HG02623 (cell line): ENCODE data around the gene HLA-DQB1.
A peak's percentile ranks its signal among the peaks of the same experiment; 100 is the strongest.
"Not testable (repeated sequence)": the region's sequence is repeated elsewhere in the genome, so short reads cannot be mapped to it uniquely, and the experiment has no call there.

Experiments
- ATAC-seq: cut with Tn5 transposase; IDR thresholded peaks from one replicate; pipeline ENCODE4 v1.9.1; 2021; ENCODE audit warnings: moderate library complexity; ENCODE audit not compliant: unreplicated experiment

The HLA-DQB1 gene

DNA sequence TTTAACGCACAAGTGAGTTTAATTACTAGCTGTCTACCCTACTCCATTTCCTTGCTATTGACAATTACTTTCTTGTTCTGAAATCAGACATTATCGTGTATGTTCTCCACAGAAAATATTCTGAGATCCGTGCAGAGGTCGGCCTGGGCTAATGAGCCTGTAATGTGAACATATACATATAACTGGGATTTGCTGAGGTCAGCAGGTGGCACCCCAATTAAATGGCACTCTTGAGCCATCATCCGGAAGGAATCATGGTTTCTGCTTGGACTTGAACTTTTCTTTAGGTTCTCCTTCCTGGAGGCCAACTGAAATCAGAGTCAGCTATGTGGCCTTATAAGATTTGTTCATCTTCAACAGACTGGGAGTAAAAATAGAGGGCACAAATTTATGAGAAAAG lies 3.6 kb downstream of the HLA-DQB1 start:
- no peak for ATAC-seq

DNA sequence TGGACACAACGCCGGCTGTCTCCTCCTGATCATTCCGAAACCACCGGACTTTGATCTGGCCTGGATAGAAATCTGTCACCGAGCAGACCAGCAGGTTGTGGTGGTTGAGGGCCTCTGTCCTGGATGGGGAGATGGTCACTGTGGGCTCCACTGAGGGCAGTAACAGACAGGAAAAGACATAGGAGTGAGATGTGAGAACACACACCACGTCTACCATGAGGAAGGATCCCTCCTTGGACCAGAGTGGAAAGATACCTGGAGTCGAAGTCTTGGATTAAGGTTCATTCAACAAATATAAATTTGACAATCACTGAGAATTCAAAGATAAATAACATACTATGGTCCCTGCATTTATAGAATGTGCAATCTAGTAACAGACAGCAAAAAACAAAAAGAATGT lies 4.4 kb downstream of the HLA-DQB1 start:
- ATAC-seq: no peak

DNA sequence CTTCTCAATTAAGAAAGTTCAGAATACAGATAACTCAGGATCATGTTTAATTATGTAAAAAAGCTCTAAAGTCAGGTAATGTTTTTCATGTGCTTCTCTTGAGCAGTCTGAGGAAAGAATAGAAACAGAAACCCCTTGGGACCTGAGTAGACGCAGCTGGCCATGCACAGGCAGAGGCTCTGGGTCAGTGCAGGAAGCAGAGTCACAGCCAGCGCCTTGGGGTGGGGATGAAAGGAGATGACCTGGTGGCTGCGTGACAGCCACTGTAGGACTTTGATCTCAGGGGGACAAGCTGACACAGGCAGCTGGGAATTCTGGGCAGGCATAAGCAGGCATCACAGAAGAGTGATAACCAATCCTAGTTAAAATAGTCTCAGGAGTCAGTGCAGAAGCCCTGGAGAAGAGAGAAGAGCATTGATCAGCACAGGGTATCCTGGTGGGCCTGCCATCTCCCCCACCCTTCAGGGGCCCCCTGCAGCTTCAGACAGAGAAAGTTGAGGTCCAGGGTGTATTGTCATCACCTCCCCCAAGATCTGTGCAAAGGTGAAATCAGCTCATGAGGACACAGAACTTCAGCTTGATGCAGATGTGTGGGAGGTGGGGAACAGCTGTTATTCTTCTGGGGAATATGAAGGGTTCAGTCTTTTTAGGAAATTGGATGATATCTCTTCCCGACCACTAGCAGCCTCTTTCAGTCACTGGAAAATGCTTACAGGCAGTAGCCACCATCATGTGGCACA lies 6.4 kb downstream of the HLA-DQB1 start:
- ATAC-seq: no peak

DNA sequence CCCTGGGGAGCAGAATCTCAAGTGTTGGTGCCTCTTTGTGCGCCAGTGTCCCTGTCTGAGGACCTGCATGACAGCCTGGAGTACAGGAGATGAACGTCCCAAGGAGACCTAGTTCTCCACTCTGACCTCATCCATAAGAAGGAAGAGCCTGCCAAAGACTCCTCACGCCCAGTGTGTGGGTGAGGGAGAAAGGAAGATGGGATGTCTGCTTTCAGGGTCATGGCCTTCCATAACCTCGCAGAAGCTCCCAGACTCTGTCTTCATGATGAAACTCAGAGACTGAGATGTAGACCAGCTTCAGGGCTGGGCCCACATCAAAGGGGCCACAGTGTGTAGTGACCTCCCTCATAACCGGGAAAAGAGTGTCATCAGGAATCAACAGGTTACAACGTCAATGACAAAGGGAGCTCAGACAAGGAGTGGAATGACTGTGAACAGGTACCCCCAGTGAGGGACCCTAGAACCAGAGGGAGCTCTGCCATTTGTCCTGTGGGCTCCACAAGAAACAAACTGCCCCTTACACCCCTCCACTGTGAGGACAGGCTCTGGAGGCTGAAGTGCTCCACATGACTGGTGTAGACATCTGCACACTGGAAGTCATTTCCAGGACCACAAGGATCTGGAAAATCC lies 8.1 kb downstream of the HLA-DQB1 start:
- ATAC-seq: no peak

GRCh38 chr6:32657819-32658218 lies 8.6 kb downstream of the HLA-DQB1 start:
- ATAC-seq: not testable (repeated sequence)

DNA sequence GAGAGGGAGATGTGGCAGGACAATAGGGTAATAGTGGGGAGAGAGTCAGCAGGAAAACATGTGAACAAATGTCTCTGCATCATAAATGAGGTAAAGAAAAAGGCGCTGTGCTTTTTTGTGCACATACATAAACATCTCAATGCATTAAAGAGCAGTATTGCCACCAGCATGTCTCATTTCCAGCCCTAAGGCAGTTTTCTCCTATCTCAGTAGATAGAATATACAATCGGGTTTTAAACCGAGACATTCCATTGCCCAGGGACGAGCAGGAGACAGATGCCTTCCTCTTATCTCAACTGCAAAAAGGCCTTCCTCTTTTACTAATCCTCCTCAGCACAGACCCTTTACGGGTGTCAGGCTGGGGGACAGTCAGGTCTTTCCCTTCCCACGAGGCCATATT lies 9.1 kb downstream of the HLA-DQB1 start:
- ATAC-seq: not testable (repeated sequence)

DNA sequence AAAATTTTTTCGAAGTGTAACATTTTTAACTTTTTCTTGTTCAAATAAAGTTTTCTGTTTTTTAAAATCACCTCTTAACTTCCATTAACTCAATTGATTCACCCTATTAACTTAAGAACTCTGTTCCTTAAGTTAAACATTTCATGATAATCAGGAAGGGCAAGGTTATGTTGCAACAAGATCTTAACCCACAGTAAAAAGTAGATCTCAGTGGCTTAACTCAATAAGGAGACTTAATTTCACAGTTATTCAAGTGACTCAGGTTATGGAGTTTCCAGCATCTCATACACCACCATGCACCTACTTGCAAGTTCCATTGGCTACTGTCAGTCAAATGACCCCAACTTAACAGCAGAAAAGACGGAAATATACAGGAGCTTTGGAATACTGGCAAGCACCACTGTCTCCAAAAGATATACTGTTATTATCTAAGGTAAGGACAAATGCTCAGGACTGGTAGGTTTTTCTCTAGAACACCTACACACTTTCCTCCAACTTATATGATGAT lies 11.2 kb downstream of the HLA-DQB1 start:
- ATAC-seq: no peak

GRCh38 chr6:32645047-32645703 lies 21.3 kb downstream of the HLA-DQB1 start:
- no peak for ATAC-seq

GRCh38 chr6:32643904-32644303 lies 22.6 kb downstream of the HLA-DQB1 start:
- no peak for ATAC-seq

DNA sequence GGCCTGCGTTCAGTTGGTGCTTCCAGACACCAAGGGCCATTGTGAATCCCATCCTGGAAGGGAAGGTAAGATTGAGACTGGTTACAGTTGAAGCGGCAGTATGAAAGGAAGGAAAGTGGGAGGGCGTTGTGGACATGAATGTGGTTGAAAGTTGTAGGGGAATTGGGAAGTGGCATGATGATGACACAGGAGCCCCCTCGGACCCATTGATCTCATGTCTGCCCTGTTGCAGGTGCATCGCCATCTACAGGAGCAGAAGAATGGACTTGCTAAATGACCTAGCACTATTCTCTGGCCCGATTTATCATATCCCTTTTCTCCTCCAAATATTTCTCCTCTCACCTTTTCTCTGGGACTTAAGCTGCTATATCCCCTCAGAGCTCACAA lies 23.7 kb downstream of the HLA-DQB1 start:
- no peak for ATAC-seq

GRCh38 chr6:32641785-32642719 lies 24.4 kb downstream of the HLA-DQB1 start:
- ATAC-seq: not testable (repeated sequence)

DNA sequence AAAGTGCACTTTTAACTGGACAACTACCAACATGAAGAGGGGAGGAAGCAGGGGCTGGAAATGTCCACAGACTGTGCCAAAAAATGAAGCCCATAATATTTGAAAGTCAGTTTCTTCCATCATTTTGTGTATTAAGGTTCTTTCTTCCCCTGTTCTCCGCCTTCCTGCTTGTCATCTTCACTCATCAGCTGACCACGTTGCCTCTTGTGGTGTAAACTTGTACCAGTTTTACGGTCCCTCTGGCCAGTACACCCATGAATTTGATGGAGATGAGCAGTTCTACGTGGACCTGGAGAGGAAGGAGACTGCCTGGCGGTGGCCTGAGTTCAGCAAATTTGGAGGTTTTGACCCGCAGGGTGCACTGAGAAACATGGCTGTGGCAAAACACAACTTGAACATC lies 25.3 kb downstream of the HLA-DQB1 start:
- no peak for ATAC-seq

DNA sequence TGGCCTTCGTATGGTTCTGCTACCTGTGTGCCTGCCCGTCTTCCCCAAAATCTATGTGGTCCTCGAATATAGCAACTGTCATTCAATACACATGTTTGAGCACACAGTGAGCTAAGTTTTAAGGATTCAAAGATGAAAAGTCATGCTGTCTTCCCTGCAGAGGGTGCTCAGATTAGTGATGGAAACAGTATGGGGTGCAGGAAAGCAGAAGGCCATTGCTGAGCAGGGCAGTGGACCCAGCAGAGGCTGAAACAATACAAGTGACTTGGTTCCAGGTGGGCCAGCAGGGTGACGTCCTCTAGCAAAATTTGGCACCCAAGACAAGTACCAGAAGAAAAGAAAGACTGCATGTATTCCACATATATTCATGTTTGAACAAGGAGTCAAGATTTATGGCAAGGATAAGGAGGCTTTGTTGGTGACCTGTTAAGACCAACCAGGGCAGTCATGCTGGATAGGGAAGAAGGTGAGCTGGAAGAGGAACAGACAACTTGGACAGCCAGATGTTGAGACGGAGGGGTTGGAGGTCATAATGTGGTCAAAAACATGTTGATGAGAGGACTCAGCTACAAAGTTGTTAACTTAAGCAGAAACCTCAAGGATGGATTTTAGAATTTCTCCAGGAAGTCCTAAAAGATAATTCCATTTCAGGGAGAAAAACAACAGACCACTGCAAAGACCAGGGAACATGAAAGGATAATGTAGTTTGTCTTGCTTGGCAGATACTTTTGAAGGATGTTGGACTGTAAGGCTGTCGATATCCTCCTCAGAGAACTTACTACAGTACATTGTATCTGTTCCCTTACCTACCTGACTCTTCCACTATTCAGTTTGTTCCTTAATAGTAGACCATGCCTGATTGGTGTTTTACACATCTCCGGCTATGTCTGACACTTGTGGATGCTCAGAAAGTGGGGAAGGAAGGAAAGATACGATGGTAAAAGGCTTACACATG lies 26.7 kb downstream of the HLA-DQB1 start:
- no peak for ATAC-seq

- no peak for ATAC-seq
These were observed 27.8 kb downstream of the HLA-DQB1 start for GRCh38 chr6:32638532-32639219.

DNA sequence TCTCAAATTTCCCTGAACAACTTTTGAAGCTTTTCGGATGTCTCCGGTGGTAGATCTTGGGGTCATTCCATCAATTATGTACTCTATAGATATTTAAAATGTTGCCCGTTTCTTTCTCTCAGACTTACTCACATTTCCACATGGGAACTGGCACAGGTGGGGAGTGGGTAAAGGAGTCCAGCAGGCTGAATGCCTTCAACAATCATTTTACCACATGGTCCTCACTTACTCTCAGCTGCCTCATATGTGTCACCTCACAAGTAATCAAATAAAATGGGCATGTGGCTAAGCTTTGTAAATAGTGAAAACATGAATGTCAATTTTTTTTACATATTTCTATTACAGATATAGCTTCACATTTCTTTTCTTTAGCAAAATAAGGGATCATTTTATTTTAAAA lies 28.6 kb downstream of the HLA-DQB1 start:
- ATAC-seq: no peak

DNA sequence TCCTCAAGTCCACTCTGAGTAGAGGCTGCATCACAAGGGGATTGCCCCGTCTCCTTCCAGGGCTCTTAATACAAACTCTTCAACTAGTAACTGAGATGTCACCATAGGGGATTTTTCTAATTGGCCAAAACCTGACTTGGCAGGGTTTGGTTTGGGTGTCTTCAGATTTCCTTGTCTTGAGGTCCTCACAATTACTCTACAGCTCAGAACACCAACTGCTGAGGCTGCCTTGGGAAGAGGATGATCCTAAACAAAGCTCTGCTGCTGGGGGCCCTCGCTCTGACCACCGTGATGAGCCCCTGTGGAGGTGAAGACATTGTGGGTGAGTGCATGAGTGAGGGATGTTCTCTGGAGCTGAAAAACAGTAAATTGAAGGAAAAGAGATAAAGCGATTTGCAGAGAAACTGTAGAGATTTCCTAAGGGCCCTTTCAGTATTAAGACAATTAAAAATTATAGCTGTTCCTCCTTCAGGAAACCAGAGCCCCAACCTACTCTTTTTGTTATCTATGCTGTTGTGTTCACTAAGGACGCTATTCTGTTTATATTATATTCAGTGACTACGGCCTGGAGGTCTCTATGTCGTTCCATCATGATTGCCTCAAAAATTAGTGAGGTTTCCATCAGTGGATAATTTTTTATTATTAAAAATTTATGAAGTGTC lies 29.1 kb downstream of the HLA-DQB1 start, which contains the start of gene HLA-DQA1:
TSS of gene HLA-DQA1 (plus strand) at position 188 of the 662 bp plus-strand sequence. CDS start at position 241, 53 bp downstream.
- peak; percentile 80 for ATAC-seq

- ATAC-seq: no peak
These were observed 30.8 kb downstream of the HLA-DQB1 start for GRCh38 chr6:32635526-32636123.

DNA sequence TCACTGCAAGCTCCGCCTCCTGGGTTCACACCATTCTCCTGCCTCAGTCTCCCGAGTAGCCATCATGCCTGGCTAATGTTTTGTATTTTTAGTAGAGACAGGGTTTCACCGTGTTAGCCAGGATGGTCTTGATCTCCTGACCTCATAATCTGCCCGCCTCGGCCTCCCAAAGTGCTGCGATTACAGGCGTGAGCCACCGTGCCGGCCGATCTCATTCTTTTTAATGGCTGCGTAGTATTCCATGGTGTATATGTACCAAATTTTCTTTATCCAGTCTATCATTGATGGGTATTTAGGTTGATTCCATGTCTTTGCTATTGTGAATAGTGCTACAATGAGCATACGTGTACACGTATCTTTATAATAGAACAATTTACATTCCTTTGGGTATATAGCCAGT lies 36.7 kb downstream of the HLA-DQB1 start:
- ATAC-seq: not testable (repeated sequence)
